HepG2 (cell line): ENCODE results near the gene TUBGCP5. TPM values are rescaled to one million over a fixed set of nuclear protein-coding genes. Genes with fewer than 3 reads are reported as not detected.

ENCODE experiments used
- polyA plus RNA-seq, 8 experiments: library from polyadenylated mRNA; depleted of rRNA in 3 of 8; stranded (reverse) in 7 of 8; unstranded in 1 of 8; fragments of >200 nt; fragmentation: Illumina TruSeq in 4 of 8; extraction: Trizol in 4 of 8; gene quantifications; 2 replicates each; pipeline versions ENCODE4 v1.2.1 to v1.2.3, GENCODE V29; 2011 to 2016; ENCODE audit warnings: low read depth in 4 of 8, missing spikeins in 1 of 8, mixed read lengths in 1 of 8; ENCODE audit not compliant: insufficient read depth in 1 of 8
- total RNA-seq, 5 experiments: library from RNA; depleted of rRNA; stranded (reverse); fragments of >200 nt; fragmentation: Illumina TruSeq; extraction: Trizol; gene quantifications; 2 replicates each; pipeline ENCODE4 v1.2.3, GENCODE V29; 2016; ENCODE audit warnings: low read depth in 1 of 5
- TF ChIP-seq, protein P1 (sequence below): sonication (generic); formaldehyde crosslinking; IDR thresholded peaks from 2 replicates; pipeline ENCODE4 v1.4.0; 2020; ENCODE audit warnings: missing genetic modification reagents; ENCODE audit errors: not compliant biosample characterization
- TF ChIP-seq, protein P2 (sequence below): sonication (generic); formaldehyde crosslinking; IDR thresholded peaks from 2 replicates; pipeline ENCODE4 v1.5.0; 2020; ENCODE audit warnings: missing genetic modification reagents
- TF ChIP-seq, protein P3 (sequence below): sonication (generic); formaldehyde crosslinking; IDR thresholded peaks from 2 replicates; pipeline ENCODE4 v1.8.0; 2022; ENCODE audit warnings: missing genetic modification reagents, low read depth, mild to moderate bottlenecking, borderline replicate concordance
- TF ChIP-seq, protein P4 (sequence below): sonication (generic); formaldehyde crosslinking; IDR thresholded peaks from 2 replicates; pipeline ENCODE4 v1.9.0; 2021; ENCODE audit warnings: missing genetic modification reagents, borderline replicate concordance

Gene TUBGCP5
- total and polyA plus RNA-seq, 2 of the 13 experiments (the other 11 are each of a cell fraction or from before 2014, with no cell fraction given) = 7.2 to 25.0 TPM

DNA sequence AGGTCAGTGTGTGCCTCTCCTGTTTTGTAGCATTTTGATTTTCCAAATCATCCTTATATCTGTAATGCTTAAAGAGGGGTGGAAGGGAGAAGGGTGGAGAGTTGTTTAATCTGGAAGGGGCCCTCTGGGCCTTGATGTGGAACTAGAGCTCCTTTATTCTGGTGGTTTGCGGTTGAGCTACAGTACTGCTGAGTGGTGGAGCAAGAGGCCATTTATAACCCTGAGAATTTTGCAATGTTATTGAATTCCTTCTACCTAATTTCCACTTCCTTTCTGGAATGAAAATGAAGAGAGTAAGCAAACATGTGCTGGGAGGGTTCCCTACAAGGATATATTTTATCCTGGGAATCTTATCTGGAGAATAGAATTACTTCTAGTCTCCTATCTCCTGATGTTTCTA is 35.3 kb upstream of the TUBGCP5 start (continued):
- TF ChIP-seq, protein P1, sequence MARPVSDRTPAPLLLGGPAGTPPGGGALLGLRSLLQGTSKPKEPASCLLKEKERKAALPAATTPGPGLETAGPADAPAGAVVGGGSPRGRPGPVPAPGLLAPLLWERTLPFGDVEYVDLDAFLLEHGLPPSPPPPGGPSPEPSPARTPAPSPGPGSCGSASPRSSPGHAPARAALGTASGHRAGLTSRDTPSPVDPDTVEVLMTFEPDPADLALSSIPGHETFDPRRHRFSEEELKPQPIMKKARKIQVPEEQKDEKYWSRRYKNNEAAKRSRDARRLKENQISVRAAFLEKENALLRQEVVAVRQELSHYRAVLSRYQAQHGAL (CRISPR knock-in tag) = no peak
- TF ChIP-seq, protein P2, sequence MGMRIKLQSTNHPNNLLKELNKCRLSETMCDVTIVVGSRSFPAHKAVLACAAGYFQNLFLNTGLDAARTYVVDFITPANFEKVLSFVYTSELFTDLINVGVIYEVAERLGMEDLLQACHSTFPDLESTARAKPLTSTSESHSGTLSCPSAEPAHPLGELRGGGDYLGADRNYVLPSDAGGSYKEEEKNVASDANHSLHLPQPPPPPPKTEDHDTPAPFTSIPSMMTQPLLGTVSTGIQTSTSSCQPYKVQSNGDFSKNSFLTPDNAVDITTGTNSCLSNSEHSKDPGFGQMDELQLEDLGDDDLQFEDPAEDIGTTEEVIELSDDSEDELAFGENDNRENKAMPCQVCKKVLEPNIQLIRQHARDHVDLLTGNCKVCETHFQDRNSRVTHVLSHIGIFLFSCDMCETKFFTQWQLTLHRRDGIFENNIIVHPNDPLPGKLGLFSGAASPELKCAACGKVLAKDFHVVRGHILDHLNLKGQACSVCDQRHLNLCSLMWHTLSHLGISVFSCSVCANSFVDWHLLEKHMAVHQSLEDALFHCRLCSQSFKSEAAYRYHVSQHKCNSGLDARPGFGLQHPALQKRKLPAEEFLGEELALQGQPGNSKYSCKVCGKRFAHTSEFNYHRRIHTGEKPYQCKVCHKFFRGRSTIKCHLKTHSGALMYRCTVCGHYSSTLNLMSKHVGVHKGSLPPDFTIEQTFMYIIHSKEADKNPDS (CRISPR knock-in tag) = no peak
- TF ChIP-seq, protein P3, sequence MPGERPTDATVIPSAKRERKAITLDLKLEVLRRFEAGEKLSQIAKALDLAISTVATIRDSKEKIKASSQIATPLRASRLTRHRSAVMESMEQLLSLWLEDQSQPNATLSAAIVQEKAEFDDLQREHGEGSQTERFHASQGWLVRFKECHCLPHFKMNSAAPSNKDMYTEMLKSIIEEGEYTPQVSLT = no peak
- TF ChIP-seq, protein P4, sequence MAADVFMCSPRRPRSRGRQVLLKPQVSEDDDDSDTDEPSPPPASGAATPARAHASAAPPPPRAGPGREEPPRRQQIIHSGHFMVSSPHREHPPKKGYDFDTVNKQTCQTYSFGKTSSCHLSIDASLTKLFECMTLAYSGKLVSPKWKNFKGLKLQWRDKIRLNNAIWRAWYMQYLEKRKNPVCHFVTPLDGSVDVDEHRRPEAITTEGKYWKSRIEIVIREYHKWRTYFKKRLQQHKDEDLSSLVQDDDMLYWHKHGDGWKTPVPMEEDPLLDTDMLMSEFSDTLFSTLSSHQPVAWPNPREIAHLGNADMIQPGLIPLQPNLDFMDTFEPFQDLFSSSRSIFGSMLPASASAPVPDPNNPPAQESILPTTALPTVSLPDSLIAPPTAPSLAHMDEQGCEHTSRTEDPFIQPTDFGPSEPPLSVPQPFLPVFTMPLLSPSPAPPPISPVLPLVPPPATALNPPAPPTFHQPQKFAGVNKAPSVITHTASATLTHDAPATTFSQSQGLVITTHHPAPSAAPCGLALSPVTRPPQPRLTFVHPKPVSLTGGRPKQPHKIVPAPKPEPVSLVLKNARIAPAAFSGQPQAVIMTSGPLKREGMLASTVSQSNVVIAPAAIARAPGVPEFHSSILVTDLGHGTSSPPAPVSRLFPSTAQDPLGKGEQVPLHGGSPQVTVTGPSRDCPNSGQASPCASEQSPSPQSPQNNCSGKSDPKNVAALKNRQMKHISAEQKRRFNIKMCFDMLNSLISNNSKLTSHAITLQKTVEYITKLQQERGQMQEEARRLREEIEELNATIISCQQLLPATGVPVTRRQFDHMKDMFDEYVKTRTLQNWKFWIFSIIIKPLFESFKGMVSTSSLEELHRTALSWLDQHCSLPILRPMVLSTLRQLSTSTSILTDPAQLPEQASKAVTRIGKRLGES (CRISPR knock-in tag) = no peak
- TF ChIP-seq, all 625 proteins: peak for 0
